Activated CD8-positive, alpha-beta memory T cell treated with anti-CD3 and anti-CD28 coated beads, Interleukin-2, amount 10 ng/mL, durations not matched to agents 7 days and 5 days (primary cell): Measurements from ENCODE around the gene COMMD10. TPM values are rescaled to one million over a fixed set of nuclear protein-coding genes. Genes with fewer than 3 reads are reported as not detected.

Source experiments
- ATAC-seq: fragments of 150-1000 bp; cut with Tn5 transposase; one replicate; pipeline ENCODE4 v1.10.0; 2021; ENCODE audit warnings: moderate library complexity
- CTCF ChIA-PET: fragments of 350-600 bp; sonication (Branson Sonifier 250); formaldehyde crosslinking; loops from one replicate; lab custom pipeline; 2021; ENCODE audit warnings: antibody characterized with exemption; lab: Charles Lee
- DNase-seq: peaks from one replicate; pipeline ENCODE4 v3.0.0-alpha.2; 2020
- H3K27ac Mint-ChIP-seq: one replicate; pipeline ENCODE4 v1.8.0; 2021; ENCODE audit warnings: mild to moderate bottlenecking, mixed read lengths
- H3K27me3 Mint-ChIP-seq: one replicate; pipeline ENCODE4 v1.8.0; 2021; ENCODE audit warnings: mixed read lengths
- H3K36me3 Mint-ChIP-seq: one replicate; pipeline ENCODE4 v1.8.0; 2021; ENCODE audit warnings: mild to moderate bottlenecking, mixed read lengths
- H3K4me1 Mint-ChIP-seq: one replicate; pipeline ENCODE4 v1.8.0; 2021; ENCODE audit warnings: mixed read lengths
- H3K4me3 Mint-ChIP-seq: one replicate; pipeline ENCODE4 v1.8.0; 2021; ENCODE audit warnings: mild to moderate bottlenecking, moderate library complexity, mixed read lengths
- H3K9me3 Mint-ChIP-seq: one replicate; pipeline ENCODE4 v1.8.0; 2022; ENCODE audit warnings: low read depth, mixed read lengths
- total RNA-seq, 2 experiments: library from RNA; stranded (reverse); gene quantifications; one replicate each; pipeline ENCODE4 v1.2.3, GENCODE V29; 2021

The COMMD10 gene
- total RNA-seq, 2 experiments from 2014 or later: 18.3 to 25.3 TPM

DNA sequence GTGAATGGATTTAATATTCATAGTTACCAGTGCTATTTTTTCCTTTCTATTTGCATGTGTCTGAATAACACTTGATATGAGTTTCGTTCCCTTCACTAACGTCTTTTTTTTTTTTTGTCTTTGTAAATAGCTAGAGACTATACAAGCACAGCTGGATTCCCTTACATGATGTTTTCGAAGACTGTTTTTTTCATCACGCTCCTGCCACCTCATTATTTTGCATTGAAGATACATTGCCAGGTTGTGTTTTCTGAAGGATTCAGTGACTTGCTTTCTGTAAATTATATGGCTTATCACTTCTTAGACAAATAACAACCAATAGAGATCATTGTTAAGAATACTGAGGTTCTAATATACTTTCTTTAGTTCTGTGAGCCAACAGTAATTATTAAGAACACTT, 207.5 kb downstream of the COMMD10 start:
- Mint-ChIP-seq H3K27me3 (no peaks in the 10 kb centered on the region), H3K4me1 (no peaks in the 10 kb centered on the region), H3K4me3 (no peak overlapping the region), H3K9me3 (peaks cover 20% of the 10 kb centered on the region), H3K27ac (no peak overlapping the region), H3K36me3 (peaks cover 25% of the 10 kb centered on the region)
- ATAC-seq (no peak), DNase-seq (no peak)
- CTCF ChIA-PET: no interaction called here

DNA sequence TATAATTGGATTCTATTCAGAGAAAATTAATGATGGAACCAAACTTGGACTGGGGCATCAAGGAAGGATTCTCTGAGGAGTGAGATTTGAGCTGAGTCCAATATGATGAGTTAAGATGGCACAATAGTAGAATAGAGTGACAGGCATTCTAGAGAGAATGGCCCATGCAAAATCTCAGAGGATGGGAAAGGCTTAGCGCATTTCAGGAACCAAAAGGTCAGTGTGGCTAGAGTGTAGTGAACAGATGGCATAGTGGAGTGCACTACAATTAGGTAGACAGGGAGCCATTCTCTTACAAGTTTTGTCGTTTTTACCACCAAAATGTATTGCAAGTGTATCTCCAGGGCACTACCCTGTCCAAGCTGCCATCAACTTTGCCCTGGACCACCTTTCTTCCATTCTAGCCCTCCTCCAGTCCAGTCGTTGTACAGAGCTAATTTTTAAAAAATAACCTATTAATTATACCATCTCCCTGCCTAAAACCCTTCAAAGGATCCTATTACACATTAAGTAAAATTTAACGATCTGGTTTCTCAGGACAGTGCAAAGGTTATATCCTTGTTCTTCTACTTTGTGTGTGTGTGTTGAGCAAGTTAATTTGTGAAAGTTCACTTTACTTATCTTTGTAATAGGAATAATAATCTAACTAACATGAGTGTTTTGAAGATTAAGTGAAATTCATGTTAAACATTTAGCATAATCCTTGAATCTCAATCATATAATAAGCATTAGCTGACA, 211.7 kb downstream of the COMMD10 start:
- DNase-seq: no peak
- peaks cover 12% of the 10 kb centered on the region for H3K9me3 Mint-ChIP-seq
- CTCF ChIA-PET: no interaction called here
- H3K4me1 Mint-ChIP-seq: no peaks in the 10 kb centered on the region
- no peak overlapping the region for H3K27ac Mint-ChIP-seq
- H3K36me3 Mint-ChIP-seq: peaks cover 31% of the 10 kb centered on the region
- H3K4me3 Mint-ChIP-seq: no peak overlapping the region
- no peak for ATAC-seq
- H3K27me3 Mint-ChIP-seq: no peaks in the 10 kb centered on the region

DNA sequence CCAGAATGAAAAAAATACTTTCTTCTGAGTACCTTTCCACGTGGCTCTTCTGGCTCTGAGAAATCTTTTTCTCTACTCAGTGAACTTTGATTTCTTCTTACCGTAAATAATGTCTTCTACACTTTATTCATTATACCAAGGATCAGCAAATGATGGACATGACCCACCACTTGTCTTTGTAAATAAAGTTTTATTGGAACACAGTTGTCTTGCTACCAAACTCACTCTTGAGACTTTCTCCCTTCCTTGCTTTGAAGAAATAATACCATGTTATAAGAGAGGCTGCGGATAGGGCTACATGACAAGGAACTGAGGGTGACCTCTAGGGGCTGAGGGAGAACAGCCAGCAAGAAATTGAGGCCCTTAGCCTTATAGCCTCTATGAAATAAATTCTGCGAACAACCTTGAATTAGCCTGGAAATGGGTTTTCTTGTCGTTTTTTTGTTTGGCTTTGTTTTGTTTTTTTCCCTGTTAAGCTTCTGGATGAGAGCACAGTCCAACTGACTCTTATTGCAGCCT, 212.5 kb downstream of the COMMD10 start:
- Mint-ChIP-seq H3K27ac (no peak overlapping the region), H3K4me1 (no peaks in the 10 kb centered on the region), H3K27me3 (no peaks in the 10 kb centered on the region), H3K9me3 (peaks cover 12% of the 10 kb centered on the region), H3K4me3 (no peak overlapping the region), H3K36me3 (peaks cover 31% of the 10 kb centered on the region)
- CTCF ChIA-PET: no interaction called here
- ATAC-seq (no peak), DNase-seq (no peak)

DNA sequence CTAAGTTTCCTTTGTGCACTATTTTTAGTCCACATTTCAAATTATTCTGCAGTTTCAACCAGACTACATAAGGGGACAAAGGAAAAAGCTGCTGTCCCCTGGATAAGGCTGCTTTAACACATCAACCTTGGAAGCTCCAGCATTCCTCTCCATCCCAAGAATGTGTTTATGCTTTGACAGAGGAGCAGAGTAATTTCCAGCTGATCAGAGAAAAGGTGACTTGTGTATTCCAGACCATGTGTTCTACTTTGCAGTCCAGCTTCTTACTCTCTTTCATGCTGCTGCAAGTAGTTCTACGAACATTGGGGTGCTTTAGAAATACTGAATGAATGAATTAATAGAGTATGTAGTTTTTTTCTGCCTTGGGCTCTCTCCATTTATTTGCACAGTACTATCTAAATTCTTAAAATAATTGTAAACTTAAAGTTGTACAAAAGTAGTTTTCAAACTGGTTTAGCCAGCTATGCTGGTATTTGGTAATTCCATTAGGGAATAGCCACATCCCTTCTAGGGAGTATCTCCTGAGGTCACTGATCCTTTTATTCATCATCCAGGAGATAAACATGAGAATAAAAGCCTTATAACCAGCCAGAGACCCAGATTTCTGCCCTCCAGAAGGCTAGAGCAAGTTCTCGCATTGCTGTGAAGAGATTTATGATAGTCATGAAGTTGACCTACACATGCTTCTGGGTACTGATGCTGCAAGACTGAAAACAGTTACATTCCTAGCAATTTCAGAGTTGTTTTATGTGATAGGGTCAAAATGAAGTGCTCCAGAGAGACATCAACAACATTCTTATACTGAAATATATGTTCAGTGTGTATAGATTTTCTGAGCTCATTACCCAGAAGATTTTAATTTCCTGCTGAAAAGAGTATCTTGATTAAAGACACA, 215.2 kb downstream of the COMMD10 start:
- no peaks in the 10 kb centered on the region for H3K4me1 Mint-ChIP-seq
- H3K36me3 Mint-ChIP-seq: peaks cover 46% of the 10 kb centered on the region
- DNase-seq: no peak
- no peaks in the 10 kb centered on the region for H3K27me3 Mint-ChIP-seq
- no peak overlapping the region for H3K27ac Mint-ChIP-seq
- CTCF ChIA-PET: no interaction called here
- no peak overlapping the region for H3K4me3 Mint-ChIP-seq
- no peak for ATAC-seq
- H3K9me3 Mint-ChIP-seq: peaks cover 15% of the 10 kb centered on the region

DNA sequence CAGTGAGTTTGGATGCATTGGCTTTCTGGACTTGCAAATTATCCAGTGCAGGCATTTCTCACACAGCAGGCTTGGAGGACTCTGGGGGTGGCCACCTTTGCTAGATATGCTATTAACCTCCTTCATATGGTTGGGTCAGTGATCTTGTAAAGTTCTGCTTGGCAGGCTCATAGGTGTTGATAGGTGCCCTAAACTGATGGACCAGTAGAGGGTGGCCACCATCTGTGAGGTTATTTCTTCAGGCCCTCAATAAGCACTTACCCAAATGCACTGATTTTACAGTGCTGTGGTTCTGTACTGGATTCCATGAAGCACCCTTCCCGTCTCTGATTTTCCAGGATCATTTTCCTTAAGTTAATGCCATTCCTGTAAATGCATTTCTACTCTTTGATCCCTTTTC, 216.3 kb downstream of the COMMD10 start:
- no peak overlapping the region for H3K4me3 Mint-ChIP-seq
- peaks cover 15% of the 10 kb centered on the region for H3K9me3 Mint-ChIP-seq
- CTCF ChIA-PET: no interaction called here
- ATAC-seq: no peak
- H3K36me3 Mint-ChIP-seq: peaks cover 54% of the 10 kb centered on the region
- no peaks in the 10 kb centered on the region for H3K4me1 Mint-ChIP-seq
- no peak for DNase-seq
- no peak overlapping the region for H3K27ac Mint-ChIP-seq
- no peaks in the 10 kb centered on the region for H3K27me3 Mint-ChIP-seq

GRCh38 chr5:116303340-116303739, 218.5 kb downstream of the COMMD10 start:
- H3K4me3 Mint-ChIP-seq: no peak overlapping the region
- no peak overlapping the region for H3K27ac Mint-ChIP-seq
- no peaks in the 10 kb centered on the region for H3K27me3 Mint-ChIP-seq
- ATAC-seq (no peak), DNase-seq (no peak)
- H3K36me3 Mint-ChIP-seq: peaks cover 50% of the 10 kb centered on the region
- CTCF ChIA-PET: no interaction called here
- no peaks in the 10 kb centered on the region for H3K4me1 Mint-ChIP-seq
- peaks cover 9% of the 10 kb centered on the region for H3K9me3 Mint-ChIP-seq

- H3K36me3 Mint-ChIP-seq: peaks cover 48% of the 10 kb centered on the region
- H3K9me3 Mint-ChIP-seq: peaks cover 9% of the 10 kb centered on the region
- CTCF ChIA-PET: no interaction called here
Measured at GRCh38 chr5:116303810-116304209, 219.0 kb downstream of the COMMD10 start.

DNA sequence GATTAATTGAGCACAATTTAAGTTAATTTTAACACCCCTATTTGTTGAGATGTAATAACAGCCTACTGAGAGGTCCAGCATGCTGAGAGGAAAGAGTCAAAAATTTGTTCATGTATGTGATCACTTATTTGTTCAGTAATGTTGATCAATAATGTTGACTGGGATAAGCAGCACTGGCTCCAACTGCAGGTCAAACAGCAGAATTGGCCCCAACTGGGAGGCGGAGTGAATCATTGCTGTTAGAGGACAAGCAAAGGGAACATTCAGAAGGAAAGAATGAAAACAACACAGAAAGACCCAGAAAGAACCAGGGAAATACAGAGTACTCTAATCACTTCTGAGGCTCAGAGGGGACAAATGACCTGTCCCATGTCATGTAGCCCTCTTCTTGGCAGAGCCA, 221.1 kb downstream of the COMMD10 start:
- Mint-ChIP-seq H3K9me3 (peaks cover 11% of the 10 kb centered on the region), H3K27me3 (no peaks in the 10 kb centered on the region), H3K4me1 (no peaks in the 10 kb centered on the region), H3K4me3 (no peak overlapping the region), H3K27ac (no peak overlapping the region), H3K36me3 (peaks cover 43% of the 10 kb centered on the region)
- ATAC-seq (no peak), DNase-seq (no peak)
- CTCF ChIA-PET: no interaction called here

More at GRCh38 chr5:116303810-116304209, 219.0 kb downstream of the COMMD10 start:
- ATAC-seq (no peak), DNase-seq (no peak)
- Mint-ChIP-seq H3K27ac (no peak overlapping the region), H3K4me1 (no peaks in the 10 kb centered on the region), H3K4me3 (no peak overlapping the region), H3K27me3 (no peaks in the 10 kb centered on the region)

DNA sequence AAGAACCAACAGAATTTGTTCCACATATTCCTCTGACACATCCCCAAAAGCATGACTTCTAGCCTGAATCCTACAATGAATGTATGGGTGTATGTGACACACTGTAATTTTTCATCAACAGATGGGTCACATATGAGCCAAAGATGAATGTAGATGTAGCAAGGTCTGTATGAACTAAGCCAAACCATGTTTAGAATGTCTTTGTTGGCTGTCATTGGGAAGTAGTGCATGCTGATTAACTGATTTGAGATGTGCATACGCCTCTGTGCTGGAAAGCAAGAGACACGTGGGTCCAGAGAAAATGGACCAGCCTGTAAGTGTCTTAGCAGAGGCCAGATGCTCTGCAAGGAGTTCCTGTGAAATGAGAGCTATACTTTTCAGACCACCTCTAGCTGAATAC, 222.0 kb downstream of the COMMD10 start:
- no peak for DNase-seq
- CTCF ChIA-PET: no interaction called here
- Mint-ChIP-seq H3K9me3 (peaks cover 11% of the 10 kb centered on the region), H3K36me3 (peaks cover 45% of the 10 kb centered on the region), H3K4me1 (no peaks in the 10 kb centered on the region), H3K27me3 (no peaks in the 10 kb centered on the region), H3K27ac (no peak overlapping the region), H3K4me3 (no peak overlapping the region)
- ATAC-seq: no peak

DNA sequence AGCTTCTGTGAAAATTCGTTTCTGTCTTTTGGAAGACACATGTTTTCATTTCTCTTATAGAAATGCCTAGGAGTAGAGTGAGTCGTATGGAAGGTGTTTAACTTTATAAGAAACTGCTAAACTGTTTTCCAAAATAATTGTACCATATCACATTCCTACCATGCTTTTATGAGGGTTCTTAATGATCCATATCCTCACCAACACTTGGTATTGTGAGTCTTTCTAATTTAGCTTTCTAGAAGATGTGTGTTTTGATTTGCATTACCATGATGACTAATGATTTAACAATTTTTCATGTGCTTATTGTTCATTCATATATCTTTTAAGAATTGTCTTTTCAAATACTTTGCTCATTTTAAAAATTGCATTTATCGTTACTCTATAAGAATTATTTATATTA, 223.6 kb downstream of the COMMD10 start:
- Mint-ChIP-seq H3K27ac (no peak overlapping the region), H3K4me3 (no peak overlapping the region), H3K36me3 (peaks cover 49% of the 10 kb centered on the region), H3K9me3 (peaks cover 11% of the 10 kb centered on the region), H3K27me3 (no peaks in the 10 kb centered on the region), H3K4me1 (peaks cover 4% of the 10 kb centered on the region)
- CTCF ChIA-PET: no interaction called here
- DNase-seq: no peak
- ATAC-seq: no peak

- Mint-ChIP-seq H3K4me1 (peaks cover 6% of the 10 kb centered on the region), H3K27ac (peak overlapping the region; percentile 57), H3K36me3 (peaks cover 26% of the 10 kb centered on the region), H3K4me3 (peak overlapping the region; percentile 32), H3K9me3 (peaks cover 7% of the 10 kb centered on the region), H3K27me3 (no peaks in the 10 kb centered on the region)
- no peak for DNase-seq
- ATAC-seq: no peak
- CTCF ChIA-PET: no interaction called here
Measured at GRCh38 chr5:116313366-116313765, 228.5 kb downstream of the COMMD10 start.

GRCh38 chr5:116315531-116315930, 230.7 kb downstream of the COMMD10 start:
- Mint-ChIP-seq H3K36me3 (peaks cover 35% of the 10 kb centered on the region), H3K9me3 (peaks cover 7% of the 10 kb centered on the region), H3K27ac (no peak overlapping the region), H3K4me3 (no peak overlapping the region), H3K4me1 (peaks cover 6% of the 10 kb centered on the region), H3K27me3 (no peaks in the 10 kb centered on the region)
- CTCF ChIA-PET: no interaction called here
- ATAC-seq (no peak), DNase-seq (no peak)

DNA sequence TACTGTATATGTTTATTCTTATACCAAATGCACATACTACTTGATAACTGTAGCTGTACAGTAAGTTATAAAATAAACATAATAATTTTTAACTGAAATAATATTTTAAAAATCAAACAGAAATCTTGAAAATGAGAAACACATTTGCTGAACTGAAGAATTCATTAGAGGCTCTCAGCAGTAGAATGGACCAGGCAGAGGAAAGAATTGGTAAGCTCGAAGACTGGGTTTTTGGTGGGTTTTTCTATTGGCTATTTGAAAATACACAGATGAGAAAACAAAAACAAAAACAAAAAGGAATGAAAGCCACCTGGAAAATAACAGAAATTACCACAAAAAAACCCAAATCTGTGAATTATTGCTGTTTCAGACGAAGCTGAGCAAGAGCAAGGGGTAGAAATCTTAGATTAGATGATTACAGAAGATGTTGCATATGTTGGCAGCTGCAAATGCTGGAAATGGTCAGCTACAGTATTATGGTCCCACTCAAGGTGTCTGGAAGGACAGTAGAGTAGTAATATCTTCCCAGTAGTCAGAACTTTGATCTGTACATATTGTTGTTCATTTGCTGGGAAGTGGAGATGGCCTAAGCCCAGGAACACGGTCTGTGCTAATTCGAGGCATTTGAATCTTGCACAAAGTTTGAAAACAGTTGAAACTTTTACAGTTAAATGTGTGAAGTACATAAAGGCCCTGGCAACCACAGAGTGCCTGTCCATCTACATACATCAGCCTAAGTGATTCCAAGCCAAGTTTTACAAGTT, 233.4 kb downstream of the COMMD10 start:
- H3K36me3 Mint-ChIP-seq: peaks cover 27% of the 10 kb centered on the region
- no peaks in the 10 kb centered on the region for H3K27me3 Mint-ChIP-seq
- ATAC-seq (no peak), DNase-seq (no peak)
- H3K9me3 Mint-ChIP-seq: peaks cover 8% of the 10 kb centered on the region
- H3K4me3 Mint-ChIP-seq: no peak overlapping the region
- H3K4me1 Mint-ChIP-seq: peaks cover 3% of the 10 kb centered on the region
- no peak overlapping the region for H3K27ac Mint-ChIP-seq
- CTCF ChIA-PET: no interaction called here
